Mesenchymal stem cell (in vitro differentiated cells and primary cell): ENCODE data around the gene TNNI3.
A peak's percentile ranks its signal among the peaks of the same experiment; 100 is the strongest.

Experiments used
- DNase-seq: peaks from one replicate; pipeline ENCODE4 v3.0.0-alpha.2; 2013
- H2AFZ ChIP-seq: one replicate; pipeline ENCODE4 v1.6.1; 2013; ENCODE audit warnings: low read depth, mild to moderate bottlenecking, control low read depth, inconsistent platforms, low read length, moderate library complexity
- H2AK5ac ChIP-seq: 2 replicates; pipeline ENCODE4 v1.6.1; 2013; ENCODE audit warnings: low read length, moderate library complexity, mild to moderate bottlenecking, inconsistent platforms; ENCODE audit not compliant: severe bottlenecking
- H2BK120ac ChIP-seq: one replicate; pipeline ENCODE4 v1.6.1; 2013; ENCODE audit warnings: low read depth, mild to moderate bottlenecking, inconsistent platforms, low read length, moderate library complexity
- H2BK12ac ChIP-seq, 2 experiments: one replicate each; pipeline ENCODE4 v1.6.1; 2013; ENCODE audit warnings: inconsistent platforms in 2 of 2, low read length in 2 of 2, mild to moderate bottlenecking in 2 of 2, moderate library complexity in 2 of 2, control low read depth in 1 of 2
- H2BK15ac ChIP-seq: one replicate; pipeline ENCODE4 v1.6.1; 2013; ENCODE audit warnings: mild to moderate bottlenecking, low read depth, inconsistent platforms; ENCODE audit not compliant: poor library complexity, severe bottlenecking
- H2BK5ac ChIP-seq: 2 replicates; pipeline ENCODE4 v1.6.1; 2013; ENCODE audit warnings: low read depth, mild to moderate bottlenecking, low read length, control low read depth, inconsistent platforms; ENCODE audit not compliant: poor library complexity, severe bottlenecking
- H3K14ac ChIP-seq, 2 experiments: one replicate each; pipeline ENCODE4 v1.6.1; 2013; ENCODE audit warnings: inconsistent platforms in 2 of 2, low read length in 2 of 2, control low read depth in 1 of 2, mild to moderate bottlenecking in 1 of 2, moderate library complexity in 1 of 2
- H3K18ac ChIP-seq, 2 experiments: one replicate each; pipeline ENCODE4 v1.6.1; 2013; ENCODE audit warnings: inconsistent platforms in 2 of 2, low read length in 2 of 2, control low read depth in 1 of 2, low read depth in 1 of 2, mild to moderate bottlenecking in 1 of 2
- H3K23ac ChIP-seq, 2 experiments: one replicate each; pipeline ENCODE4 v1.6.1; 2013; ENCODE audit warnings: inconsistent platforms in 2 of 2, low read length in 2 of 2, mild to moderate bottlenecking in 2 of 2, moderate library complexity in 2 of 2, control low read depth in 1 of 2
- H3K27ac ChIP-seq: 2 replicates; pipeline ENCODE4 v1.5.1; 2013; ENCODE audit warnings: mild to moderate bottlenecking, moderate library complexity, low read length, control low read depth, inconsistent platforms; ENCODE audit not compliant: poor library complexity, severe bottlenecking
- H3K27me3 ChIP-seq, 2 experiments: 2 replicates each; pipeline versions ENCODE4 v1.6.1 to v1.7.0; 2013; ENCODE audit warnings: low read length in 2 of 2, mild to moderate bottlenecking in 2 of 2, moderate library complexity in 2 of 2, control low read depth in 1 of 2, inconsistent platforms in 1 of 2; ENCODE audit not compliant: control insufficient read depth in 1 of 2, insufficient read depth in 1 of 2
- H3K36me3 ChIP-seq, 2 experiments: 2 replicates each; pipeline versions ENCODE4 v1.6.1 to v1.7.0; 2013; ENCODE audit warnings: low read length in 2 of 2, control low read depth in 1 of 2, inconsistent platforms in 1 of 2, low read depth in 1 of 2, mild to moderate bottlenecking in 1 of 2; ENCODE audit not compliant: insufficient read depth in 2 of 2, control insufficient read depth in 1 of 2
- H3K4ac ChIP-seq, 2 experiments: one replicate each; pipeline ENCODE4 v1.6.1; 2013; ENCODE audit warnings: inconsistent platforms in 2 of 2, low read length in 2 of 2, mild to moderate bottlenecking in 2 of 2, moderate library complexity in 2 of 2, control low read depth in 1 of 2, low read depth in 1 of 2
- H3K4me1 ChIP-seq: 2 replicates; pipeline ENCODE4 v1.6.1; 2013; ENCODE audit warnings: low read depth, low read length, control low read depth; ENCODE audit not compliant: control insufficient read depth, insufficient read depth
- H3K4me2 ChIP-seq: 2 replicates; pipeline ENCODE4 v1.6.1; 2013; ENCODE audit warnings: low read length, mild to moderate bottlenecking, inconsistent platforms; ENCODE audit not compliant: poor library complexity, severe bottlenecking
- H3K4me3 ChIP-seq, 2 experiments: 2 replicates each; pipeline versions ENCODE4 v1.5.1 to v1.7.0; 2013; ENCODE audit warnings: low read length in 2 of 2, mild to moderate bottlenecking in 2 of 2, control low read depth in 1 of 2, low read depth in 1 of 2; ENCODE audit not compliant: insufficient read depth in 1 of 2
- H3K79me1 ChIP-seq: replicated peaks from 2 replicates; pipeline ENCODE4 v1.6.1; 2013; ENCODE audit warnings: mild to moderate bottlenecking, control low read depth, low read length, inconsistent platforms; ENCODE audit not compliant: poor library complexity, severe bottlenecking
- H3K9ac ChIP-seq: 2 replicates; pipeline ENCODE4 v1.7.0; 2013; ENCODE audit warnings: mild to moderate bottlenecking, low read length, moderate library complexity
- H3K9me3 ChIP-seq: 2 replicates; pipeline ENCODE4 v1.7.0; 2013; ENCODE audit warnings: mild to moderate bottlenecking, low read length; ENCODE audit not compliant: control insufficient read depth
- H4K8ac ChIP-seq: one replicate; pipeline ENCODE4 v1.6.1; 2013; ENCODE audit warnings: inconsistent platforms, mild to moderate bottlenecking, low read length, moderate library complexity
- H4K91ac ChIP-seq: one replicate; pipeline ENCODE4 v1.6.1; 2013; ENCODE audit warnings: mild to moderate bottlenecking, low read length, inconsistent platforms
- WGBS: methylation state at CpG from one replicate; pipeline ENCODE4 v1.1.7; 2013; ENCODE audit warnings: mixed read lengths; 5-methylcytosine and 5-hydroxymethylcytosine counted together

The TNNI3 gene

GRCh38 chr19:55175117-55175867, 17.8 kb upstream of the TNNI3 start:
- H3K27me3 ChIP-seq: peaks cover 10 to 89% of the 10 kb centered on the region in 2 experiments
- peak overlapping the region in 1 of 2 experiments; percentile 14 for H3K18ac ChIP-seq
- H2AK5ac ChIP-seq: no peak overlapping the region
- no peak overlapping the region for H4K8ac ChIP-seq
- H3K79me1 ChIP-seq: no peaks in the 10 kb centered on the region
- no peak overlapping the region for H2BK120ac ChIP-seq
- WGBS: 62% methylated on average over 43 of the region's 43 CpGs
- peaks cover 28% of the 10 kb centered on the region for H3K4me1 ChIP-seq
- DNase-seq: no peak
- no peak overlapping the region for H3K14ac ChIP-seq
- no peak overlapping the region for H2AFZ ChIP-seq
- H3K4me2 ChIP-seq: no peak overlapping the region
- no peak overlapping the region for H3K4me3 ChIP-seq
- H2BK15ac ChIP-seq: no peak overlapping the region
- no peak overlapping the region for H4K91ac ChIP-seq
- peaks cover 0 to 14% of the 10 kb centered on the region in 2 experiments for H3K36me3 ChIP-seq
- H3K9ac ChIP-seq: no peak overlapping the region
- no peak overlapping the region for H3K27ac ChIP-seq
- no peak overlapping the region for H2BK12ac ChIP-seq
- no peak overlapping the region for H3K23ac ChIP-seq
- no peak overlapping the region for H2BK5ac ChIP-seq
- no peak overlapping the region for H3K4ac ChIP-seq
- no peaks in the 10 kb centered on the region for H3K9me3 ChIP-seq

GRCh38 chr19:55174425-55175116, 17.0 kb upstream of the TNNI3 start:
- no peak overlapping the region for H2BK15ac ChIP-seq
- H3K9me3 ChIP-seq: no peaks in the 10 kb centered on the region
- no peak overlapping the region for H3K14ac ChIP-seq
- H3K27me3 ChIP-seq: peaks cover 15 to 87% of the 10 kb centered on the region in 2 experiments
- no peak overlapping the region for H3K23ac ChIP-seq
- H3K27ac ChIP-seq: no peak overlapping the region
- H2AFZ ChIP-seq: no peak overlapping the region
- H2BK5ac ChIP-seq: no peak overlapping the region
- H3K4ac ChIP-seq: no peak overlapping the region
- H2BK120ac ChIP-seq: no peak overlapping the region
- H3K4me2 ChIP-seq: no peak overlapping the region
- H3K36me3 ChIP-seq: peaks cover 0 to 14% of the 10 kb centered on the region in 2 experiments
- no peak overlapping the region for H3K18ac ChIP-seq
- no peak overlapping the region for H2BK12ac ChIP-seq
- H3K79me1 ChIP-seq: no peaks in the 10 kb centered on the region
- H3K4me1 ChIP-seq: peaks cover 21% of the 10 kb centered on the region
- no peak overlapping the region for H4K8ac ChIP-seq
- no peak for DNase-seq
- no peak overlapping the region for H2AK5ac ChIP-seq
- no peak overlapping the region for H3K9ac ChIP-seq
- peak overlapping the region in 1 of 2 experiments; percentile 91 for H3K4me3 ChIP-seq
- no peak overlapping the region for H4K91ac ChIP-seq
- 62% methylated on average over 20 of the region's 21 CpGs for WGBS

GRCh38 chr19:55173714-55174409, 16.3 kb upstream of the TNNI3 start:
- peaks cover 14% of the 10 kb centered on the region for H3K4me1 ChIP-seq
- H2BK15ac ChIP-seq: no peak overlapping the region
- H3K4ac ChIP-seq: no peak overlapping the region
- H3K27me3 ChIP-seq: peaks cover 21 to 86% of the 10 kb centered on the region in 2 experiments
- H3K9ac ChIP-seq: peak overlapping the region; percentile 89
- H2BK120ac ChIP-seq: no peak overlapping the region
- 2% methylated on average over 30 of the region's 37 CpGs for WGBS
- H3K36me3 ChIP-seq: peaks cover 0 to 14% of the 10 kb centered on the region in 2 experiments
- H3K18ac ChIP-seq: peak overlapping the region in 1 of 2 experiments; percentile 58
- DNase-seq: peak; percentile 58
- no peak overlapping the region for H2BK12ac ChIP-seq
- peak overlapping the region; percentile 68 for H3K4me2 ChIP-seq
- H2AK5ac ChIP-seq: no peak overlapping the region
- no peak overlapping the region for H2BK5ac ChIP-seq
- H2AFZ ChIP-seq: peak overlapping the region; percentile 15
- no peaks in the 10 kb centered on the region for H3K79me1 ChIP-seq
- no peak overlapping the region for H3K14ac ChIP-seq
- no peak overlapping the region for H3K27ac ChIP-seq
- no peaks in the 10 kb centered on the region for H3K9me3 ChIP-seq
- peak overlapping the region; percentile 50 to 91 for H3K4me3 ChIP-seq
- peak overlapping the region; percentile 52 for H4K8ac ChIP-seq
- no peak overlapping the region for H3K23ac ChIP-seq
- no peak overlapping the region for H4K91ac ChIP-seq
